NCI-H69 (cell line): ENCODE results near the gene PRDX4.
"Not testable (repeated sequence)": the region's sequence is repeated elsewhere in the genome, so short reads cannot be mapped to it uniquely, and the experiment has no call there.

Experiments used
- DNase-seq: peaks from one replicate; lab custom pipeline; 2025; lab: John Stamatoyannopoulos, UW

Gene PRDX4

GRCh38 chrX:23673108-23673507 lies 5.8 kb downstream of the PRDX4 start:
- no peak for DNase-seq

GRCh38 chrX:23676486-23676885 lies 9.2 kb downstream of the PRDX4 start:
- DNase-seq = not testable (repeated sequence)

- DNase-seq = no peak
Observed at GRCh38 chrX:23692166-23692565, 24.9 kb downstream of the PRDX4 start.

- DNase-seq = peak; percentile 75
Observed at GRCh38 chrX:23694606-23695005, 27.3 kb downstream of the PRDX4 start.

GRCh38 chrX:23699636-23700194 lies 32.4 kb downstream of the PRDX4 start:
- no peak for DNase-seq

GRCh38 chrX:23704673-23705206 lies 37.4 kb downstream of the PRDX4 start:
- no peak for DNase-seq

- DNase-seq = no peak
Observed at GRCh38 chrX:23705235-23705634, 37.9 kb downstream of the PRDX4 start.

- DNase-seq = no peak
Observed at GRCh38 chrX:23720117-23720677, 52.9 kb downstream of the PRDX4 start.

- no peak for DNase-seq
Observed at GRCh38 chrX:23726191-23726590, 58.9 kb downstream of the PRDX4 start.

GRCh38 chrX:23727206-23727605 lies 59.9 kb downstream of the PRDX4 start:
- DNase-seq = no peak

- DNase-seq = no peak
Observed at GRCh38 chrX:23729214-23729613, 61.9 kb downstream of the PRDX4 start.

- DNase-seq = no peak
Observed at GRCh38 chrX:23731951-23732350, 64.7 kb downstream of the PRDX4 start.

GRCh38 chrX:23732704-23733103 lies 65.4 kb downstream of the PRDX4 start:
- no peak for DNase-seq
